AG04449 (cell line): ENCODE data around the gene SELENOH.
A peak's percentile ranks its signal among the peaks of the same experiment; 100 is the strongest.
"Not testable (repeated sequence)": the region's sequence is repeated elsewhere in the genome, so short reads cannot be mapped to it uniquely, and the experiment has no call there.

Experiments
- CTCF ChIA-PET: fragments of 350-600 bp; formaldehyde crosslinking; extraction: SDS; loops from one replicate; lab custom pipeline; 2021; ENCODE audit warnings: antibody characterized with exemption; lab: Yijun Ruan, JAX
- POLR2A ChIA-PET: fragments of 400-600, 350-600 bp; formaldehyde crosslinking; extraction: SDS; loops from one replicate; lab custom pipeline; 2020; ENCODE audit warnings: antibody characterized with exemption, inconsistent platforms; lab: Yijun Ruan, JAX
- DNase-seq: peaks from one replicate; pipeline ENCODE4 v3.0.0-alpha.2; 2010; ENCODE audit warnings: low read depth, low spot score
- H3K4me3 ChIP-seq: 2 replicates; pipeline ENCODE4 v1.5.1; 2011; ENCODE audit warnings: low read depth, mild to moderate bottlenecking, control low read depth, low read length
- TF ChIP-seq, protein P1 (sequence below): IDR thresholded peaks from one replicate; pipeline ENCODE4 v1.5.1; 2011; ENCODE audit warnings: mild to moderate bottlenecking, moderate library complexity, low read length, control low read depth, inconsistent platforms; ENCODE audit not compliant: insufficient read depth; ENCODE audit errors: missing control alignments

The SELENOH gene

DNA sequence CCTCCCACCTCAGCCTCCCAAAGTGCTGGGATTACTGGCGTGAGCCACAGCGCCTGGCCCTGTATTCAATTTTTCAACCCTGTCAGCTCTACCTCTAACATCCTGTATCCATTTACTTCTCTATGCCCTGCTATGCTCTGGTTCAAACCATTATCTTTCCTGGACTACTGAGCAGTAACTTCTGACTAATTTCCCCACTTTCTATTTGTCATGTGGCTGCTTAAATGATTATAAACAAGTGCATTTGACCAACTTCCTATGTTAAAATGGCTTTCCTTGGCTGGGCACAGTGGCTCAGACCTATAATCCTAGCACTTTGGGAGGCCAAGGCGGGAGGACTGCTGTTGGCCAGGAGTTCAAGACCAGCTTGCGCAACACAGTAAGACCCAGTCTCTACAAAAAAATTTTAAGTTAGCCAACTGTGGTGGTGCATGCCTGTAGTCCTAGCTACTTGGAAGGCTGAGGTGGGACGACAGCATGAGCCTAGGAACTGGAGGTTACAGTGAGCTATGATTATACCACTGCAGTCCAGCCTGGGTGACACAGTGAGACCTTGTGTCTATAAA, 31.4 kb upstream of the SELENOH start:
- CTCF ChIA-PET = interaction anchor here (0.6 to 3.9 kb wide), 6 partner anchors 11 to 804 kb away, joined by 3 to 15 read pairs (median 4); no protein-coding TSS in a partner anchor
- DNase-seq = no peak
- TF ChIP-seq, protein P1, sequence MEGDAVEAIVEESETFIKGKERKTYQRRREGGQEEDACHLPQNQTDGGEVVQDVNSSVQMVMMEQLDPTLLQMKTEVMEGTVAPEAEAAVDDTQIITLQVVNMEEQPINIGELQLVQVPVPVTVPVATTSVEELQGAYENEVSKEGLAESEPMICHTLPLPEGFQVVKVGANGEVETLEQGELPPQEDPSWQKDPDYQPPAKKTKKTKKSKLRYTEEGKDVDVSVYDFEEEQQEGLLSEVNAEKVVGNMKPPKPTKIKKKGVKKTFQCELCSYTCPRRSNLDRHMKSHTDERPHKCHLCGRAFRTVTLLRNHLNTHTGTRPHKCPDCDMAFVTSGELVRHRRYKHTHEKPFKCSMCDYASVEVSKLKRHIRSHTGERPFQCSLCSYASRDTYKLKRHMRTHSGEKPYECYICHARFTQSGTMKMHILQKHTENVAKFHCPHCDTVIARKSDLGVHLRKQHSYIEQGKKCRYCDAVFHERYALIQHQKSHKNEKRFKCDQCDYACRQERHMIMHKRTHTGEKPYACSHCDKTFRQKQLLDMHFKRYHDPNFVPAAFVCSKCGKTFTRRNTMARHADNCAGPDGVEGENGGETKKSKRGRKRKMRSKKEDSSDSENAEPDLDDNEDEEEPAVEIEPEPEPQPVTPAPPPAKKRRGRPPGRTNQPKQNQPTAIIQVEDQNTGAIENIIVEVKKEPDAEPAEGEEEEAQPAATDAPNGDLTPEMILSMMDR = no peak
- POLR2A ChIA-PET = no interaction called here
- no peak overlapping the region for H3K4me3 ChIP-seq

DNA sequence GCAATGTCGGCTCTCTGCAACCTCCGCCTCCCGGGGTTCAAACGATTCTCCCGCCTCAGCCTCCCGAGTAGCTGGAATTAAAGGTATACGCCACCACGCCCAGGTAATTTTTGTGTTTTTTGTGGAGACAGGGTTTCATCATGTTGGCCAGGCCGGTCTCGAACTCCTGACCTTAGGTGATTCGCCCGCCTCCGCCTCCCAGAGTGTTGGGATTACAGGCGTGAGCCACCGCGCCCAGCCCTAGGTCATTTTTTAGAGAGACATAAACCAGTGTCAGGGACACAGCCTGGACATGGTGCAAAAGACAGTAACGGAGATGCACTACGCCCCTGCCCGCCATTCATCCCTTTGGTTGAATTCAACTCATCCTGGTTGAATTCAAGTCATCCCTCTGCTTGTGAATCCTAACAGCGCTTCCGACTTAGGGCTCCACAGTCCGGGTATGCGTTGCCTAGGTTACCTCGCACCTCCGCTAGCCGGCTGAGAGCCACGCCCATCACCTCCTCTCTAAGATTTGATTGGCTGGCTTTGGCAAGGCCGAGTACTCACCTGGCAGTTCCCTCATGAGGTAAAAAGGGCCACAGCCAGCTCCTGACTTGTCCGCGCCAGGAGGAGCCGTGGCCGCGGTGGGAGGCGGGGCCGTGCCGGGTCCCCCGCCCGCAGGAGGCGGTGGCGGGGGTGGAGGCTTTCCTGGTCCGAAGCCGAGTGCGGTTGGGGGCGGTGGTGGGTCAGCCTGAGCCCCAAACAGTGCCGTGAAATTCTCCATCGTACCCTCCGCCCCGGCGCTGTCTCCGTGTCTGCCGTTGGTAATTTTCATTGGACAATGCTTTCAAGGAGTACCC, 29.7 kb upstream of the SELENOH start, which contains the start of gene MED19:
Gene MED19 (minus strand): TSS at position 802 of the 842 bp plus-strand sequence. CDS start 36 bp downstream, at position 766.
- TF ChIP-seq, protein P1 = no peak
- ChIA-PET POLR2A (interaction anchor here (0.6 to 1.1 kb wide), 6 partner anchors 9 to 164 kb away, joined by 3 to 4 read pairs (median 3); no protein-coding TSS in a partner anchor), CTCF (interaction anchor here (1.0 to 3.9 kb wide), 2 partner anchors 69 to 90 kb away, joined by 3 to 15 read pairs; no protein-coding TSS in a partner anchor)
- DNase-seq = peak; percentile 7
- peak within 1 kb of the TSS; percentile 100 for H3K4me3 ChIP-seq

DNA sequence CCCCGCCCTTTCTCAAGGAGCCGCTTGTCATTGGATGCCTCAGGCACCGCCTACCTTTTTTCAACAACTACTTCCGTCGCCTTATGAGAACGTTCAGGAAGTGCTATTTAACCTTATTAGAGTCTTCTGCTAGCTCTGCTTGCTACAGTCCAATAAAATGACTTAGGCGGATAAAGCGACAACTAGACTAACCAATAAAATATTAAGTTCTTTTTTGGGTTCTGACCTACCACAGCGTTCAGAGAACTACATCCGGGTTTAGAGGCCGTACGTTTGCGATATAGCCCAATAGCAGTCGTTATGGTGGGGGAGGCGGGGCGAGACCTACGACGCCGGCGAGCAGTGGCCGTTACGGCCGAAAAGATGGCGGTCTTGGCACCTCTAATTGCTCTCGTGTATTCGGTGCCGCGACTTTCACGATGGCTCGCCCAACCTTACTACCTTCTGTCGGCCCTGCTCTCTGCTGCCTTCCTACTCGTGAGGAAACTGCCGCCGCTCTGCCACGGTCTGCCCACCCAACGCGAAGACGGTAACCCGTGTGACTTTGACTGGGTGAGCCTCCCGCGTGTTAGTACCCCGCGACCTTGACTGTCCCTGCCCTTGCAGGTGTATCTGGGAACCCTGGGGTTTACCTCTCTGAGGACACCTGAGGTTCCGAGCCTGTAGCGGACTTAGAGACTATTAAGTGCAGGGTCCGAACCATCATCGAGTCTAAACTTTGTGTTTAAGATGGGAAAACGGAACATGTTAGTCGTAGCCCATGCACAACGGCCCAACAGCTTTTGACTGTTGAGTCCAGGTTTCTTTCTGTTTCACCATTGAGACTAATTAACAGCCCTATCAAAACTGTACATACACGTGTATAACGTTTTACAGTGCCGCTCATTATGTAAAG, 28.8 kb upstream of the SELENOH start, which contains the start of gene TMX2:
Gene TMX2 (plus strand): TSS at position 338 of the 895 bp plus-strand sequence. CDS start 26 bp downstream, at position 364.
- POLR2A ChIA-PET = interaction anchor here (0.6 to 1.1 kb wide), 6 partner anchors 10 to 165 kb away, joined by 3 to 4 read pairs (median 3); no protein-coding TSS in a partner anchor
- TF ChIP-seq, protein P1 = no peak
- H3K4me3 ChIP-seq = peak within 1 kb of the TSS; percentile 100
- peak; percentile 99 for DNase-seq
- CTCF ChIA-PET = interaction anchor here (1.0 to 3.9 kb wide), 5 partner anchors 11 to 144 kb away, joined by 3 to 15 read pairs (median 3); partner anchors contain the start of gene UBE2L6

DNA sequence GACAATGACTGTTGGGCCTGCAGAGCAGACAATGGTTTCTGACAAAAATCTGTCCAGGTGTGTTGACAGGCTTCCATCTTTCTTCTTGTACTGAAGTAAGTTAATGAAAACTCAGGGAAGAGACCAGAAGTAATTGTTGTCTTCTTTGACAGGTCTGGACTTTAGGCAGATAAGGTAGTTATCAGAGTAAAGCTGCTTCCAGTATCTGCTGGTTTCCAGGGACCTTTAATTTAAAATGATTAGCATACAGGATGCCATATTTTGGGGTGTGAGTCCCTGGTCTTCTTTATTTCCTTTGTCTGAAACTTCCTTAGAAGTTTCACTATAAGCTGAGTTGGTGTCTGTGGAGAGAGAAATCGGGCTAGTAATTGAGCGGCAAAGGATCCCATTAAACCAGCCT, 27.5 kb upstream of the SELENOH start:
- TF ChIP-seq, protein P1 = no peak
- CTCF ChIA-PET = interaction anchor here (1.0 to 1.9 kb wide), 8 partner anchors 10 to 800 kb away, joined by 3 to 12 read pairs (median 3); partner anchors contain the start of gene UBE2L6
- H3K4me3 ChIP-seq = peak overlapping the region; percentile 100
- no peak for DNase-seq
- POLR2A ChIA-PET = no interaction called here

DNA sequence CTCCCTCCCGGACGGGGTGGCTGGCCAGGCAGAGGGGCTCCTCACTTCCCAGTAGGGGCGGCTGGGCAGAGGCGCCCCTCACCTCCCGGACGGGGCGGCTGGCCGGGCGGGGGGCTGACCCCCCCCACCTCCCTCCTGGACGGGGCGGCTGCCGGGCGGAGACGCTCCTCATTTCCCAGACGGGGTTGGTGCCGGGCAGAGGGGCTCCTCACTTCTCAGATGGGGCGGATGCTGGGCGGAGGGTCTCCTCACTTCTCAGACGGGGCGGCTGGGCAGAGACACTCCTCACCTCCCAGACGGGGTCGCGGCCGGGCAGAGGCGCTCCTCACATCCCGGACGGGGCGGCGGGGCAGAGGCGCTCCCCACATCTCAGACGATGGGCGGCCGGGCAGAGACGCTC, 24.6 kb upstream of the SELENOH start:
- POLR2A ChIA-PET, H3K4me3 ChIP-seq, DNase-seq, CTCF ChIA-PET: not testable (repeated sequence)

DNA sequence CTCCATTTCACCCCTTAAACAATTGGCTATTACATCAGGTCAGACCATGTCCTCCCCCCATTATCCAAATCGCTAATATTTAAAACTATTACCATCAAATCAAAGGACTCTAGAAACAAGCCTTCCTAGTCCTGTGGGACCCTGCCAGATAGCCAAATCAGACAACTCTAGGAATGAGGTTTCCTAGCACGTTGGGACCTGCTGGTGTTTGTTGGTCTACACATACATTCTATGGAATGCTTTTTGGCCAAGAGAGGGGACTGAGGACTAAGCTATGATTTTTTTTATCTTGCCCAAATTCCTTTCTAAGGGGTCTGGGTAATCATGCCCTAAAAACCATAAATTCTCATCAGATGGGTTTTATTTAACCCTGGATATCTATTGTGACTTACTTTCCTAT, 14.1 kb upstream of the SELENOH start:
- TF ChIP-seq, protein P1 = no peak
- ChIA-PET CTCF (interaction anchor here (0.8 to 1.8 kb wide), 3 partner anchors 8 to 797 kb away, joined by 3 to 6 read pairs (median 3); no protein-coding TSS in a partner anchor), POLR2A (no interaction called here)
- H3K4me3 ChIP-seq = no peak overlapping the region
- DNase-seq = no peak
